GM23338 (cell line): ENCODE measurements around the gene CAVIN2.

Source experiments
- TF ChIP-seq, protein P1 (sequence below), 2 experiments: fragments of 200-600 bp in 1 of 2; sonication (generic) in 1 of 2; conservative IDR thresholded peaks; 2 replicates each; pipeline versions ENCODE4 v1.5.1 to v1.6.1; 2016 to 2017; ENCODE audit warnings: antibody characterized with exemption in 2 of 2, low read depth in 2 of 2, mild to moderate bottlenecking in 2 of 2, moderate library complexity in 1 of 2
- TF ChIP-seq, protein P2 (sequence below): IDR thresholded peaks from one replicate; pipeline ENCODE4 v1.6.1; 2018; ENCODE audit warnings: antibody characterized with exemption; ENCODE audit not compliant: unreplicated experiment

DNA sequence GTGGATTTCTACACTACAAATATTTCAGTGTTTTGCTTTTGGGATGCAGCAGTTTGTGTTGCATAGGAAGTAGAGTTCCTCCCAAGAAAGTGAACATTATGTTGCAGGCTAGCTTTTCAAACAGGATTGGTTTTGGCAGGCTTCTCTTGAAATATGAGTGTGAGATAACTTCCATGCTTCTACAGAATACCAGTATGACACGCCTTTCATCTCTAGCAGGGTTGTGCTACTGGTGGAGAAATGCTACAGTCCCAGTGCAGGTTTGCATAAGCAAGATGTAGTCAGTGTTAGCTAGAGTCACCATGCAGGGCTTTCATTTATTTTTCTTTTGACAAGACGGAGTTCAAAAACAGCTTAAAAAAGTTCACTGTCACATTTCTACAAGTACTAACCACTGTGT, 17.1 kb upstream of the CAVIN2 start:
- TF ChIP-seq, protein P1, sequence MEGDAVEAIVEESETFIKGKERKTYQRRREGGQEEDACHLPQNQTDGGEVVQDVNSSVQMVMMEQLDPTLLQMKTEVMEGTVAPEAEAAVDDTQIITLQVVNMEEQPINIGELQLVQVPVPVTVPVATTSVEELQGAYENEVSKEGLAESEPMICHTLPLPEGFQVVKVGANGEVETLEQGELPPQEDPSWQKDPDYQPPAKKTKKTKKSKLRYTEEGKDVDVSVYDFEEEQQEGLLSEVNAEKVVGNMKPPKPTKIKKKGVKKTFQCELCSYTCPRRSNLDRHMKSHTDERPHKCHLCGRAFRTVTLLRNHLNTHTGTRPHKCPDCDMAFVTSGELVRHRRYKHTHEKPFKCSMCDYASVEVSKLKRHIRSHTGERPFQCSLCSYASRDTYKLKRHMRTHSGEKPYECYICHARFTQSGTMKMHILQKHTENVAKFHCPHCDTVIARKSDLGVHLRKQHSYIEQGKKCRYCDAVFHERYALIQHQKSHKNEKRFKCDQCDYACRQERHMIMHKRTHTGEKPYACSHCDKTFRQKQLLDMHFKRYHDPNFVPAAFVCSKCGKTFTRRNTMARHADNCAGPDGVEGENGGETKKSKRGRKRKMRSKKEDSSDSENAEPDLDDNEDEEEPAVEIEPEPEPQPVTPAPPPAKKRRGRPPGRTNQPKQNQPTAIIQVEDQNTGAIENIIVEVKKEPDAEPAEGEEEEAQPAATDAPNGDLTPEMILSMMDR (conservative IDR thresholded peaks at IDR 0.05; ENCODE audit: low read depth in 2 of 2): no peak
- TF ChIP-seq, protein P2, sequence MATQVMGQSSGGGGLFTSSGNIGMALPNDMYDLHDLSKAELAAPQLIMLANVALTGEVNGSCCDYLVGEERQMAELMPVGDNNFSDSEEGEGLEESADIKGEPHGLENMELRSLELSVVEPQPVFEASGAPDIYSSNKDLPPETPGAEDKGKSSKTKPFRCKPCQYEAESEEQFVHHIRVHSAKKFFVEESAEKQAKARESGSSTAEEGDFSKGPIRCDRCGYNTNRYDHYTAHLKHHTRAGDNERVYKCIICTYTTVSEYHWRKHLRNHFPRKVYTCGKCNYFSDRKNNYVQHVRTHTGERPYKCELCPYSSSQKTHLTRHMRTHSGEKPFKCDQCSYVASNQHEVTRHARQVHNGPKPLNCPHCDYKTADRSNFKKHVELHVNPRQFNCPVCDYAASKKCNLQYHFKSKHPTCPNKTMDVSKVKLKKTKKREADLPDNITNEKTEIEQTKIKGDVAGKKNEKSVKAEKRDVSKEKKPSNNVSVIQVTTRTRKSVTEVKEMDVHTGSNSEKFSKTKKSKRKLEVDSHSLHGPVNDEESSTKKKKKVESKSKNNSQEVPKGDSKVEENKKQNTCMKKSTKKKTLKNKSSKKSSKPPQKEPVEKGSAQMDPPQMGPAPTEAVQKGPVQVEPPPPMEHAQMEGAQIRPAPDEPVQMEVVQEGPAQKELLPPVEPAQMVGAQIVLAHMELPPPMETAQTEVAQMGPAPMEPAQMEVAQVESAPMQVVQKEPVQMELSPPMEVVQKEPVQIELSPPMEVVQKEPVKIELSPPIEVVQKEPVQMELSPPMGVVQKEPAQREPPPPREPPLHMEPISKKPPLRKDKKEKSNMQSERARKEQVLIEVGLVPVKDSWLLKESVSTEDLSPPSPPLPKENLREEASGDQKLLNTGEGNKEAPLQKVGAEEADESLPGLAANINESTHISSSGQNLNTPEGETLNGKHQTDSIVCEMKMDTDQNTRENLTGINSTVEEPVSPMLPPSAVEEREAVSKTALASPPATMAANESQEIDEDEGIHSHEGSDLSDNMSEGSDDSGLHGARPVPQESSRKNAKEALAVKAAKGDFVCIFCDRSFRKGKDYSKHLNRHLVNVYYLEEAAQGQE: no peak
